Measurements from ENCODE around the gene MBTPS1. TPM values are rescaled to one million over a fixed set of nuclear protein-coding genes. Genes with fewer than 3 reads are reported as not detected.
A peak's percentile ranks its signal among the peaks of the same experiment; 100 is the strongest.

Gene MBTPS1
- polyA plus RNA-seq, 3 donors, result 26.4 to 73.8 (median 28.0) TPM

DNA sequence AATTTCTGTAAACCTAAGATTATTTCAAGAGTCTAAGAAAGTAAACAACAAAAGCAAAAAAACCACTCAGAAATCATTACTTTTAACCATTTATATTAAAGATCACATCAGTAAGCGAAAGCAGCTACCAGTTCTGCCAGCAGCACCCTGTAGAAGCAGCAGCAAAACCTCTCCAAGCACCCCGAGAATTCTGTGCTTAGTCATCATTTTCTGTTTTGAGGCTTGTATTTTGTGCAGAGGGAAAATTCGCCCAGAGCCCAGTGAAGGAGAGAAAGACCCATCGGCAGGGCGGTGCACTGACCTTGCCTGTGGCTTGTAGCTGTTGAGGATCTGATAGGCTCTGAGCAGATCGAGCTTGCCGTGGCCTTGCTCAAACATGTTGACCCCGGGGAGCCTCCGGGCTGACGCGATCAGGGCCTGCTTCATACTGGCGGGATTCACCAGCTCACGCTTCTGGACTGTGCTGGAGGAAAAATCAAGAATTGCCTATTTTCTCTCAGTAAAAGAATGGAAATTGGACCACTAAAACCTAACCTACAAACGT is 35.2 kb downstream of the MBTPS1 start:
- intact Hi-C loops (cut with micrococcal nuclease), result loop anchor here in 1 of 2 donors (5.0 kb wide), 1 partner anchor 36 kb away; the partner anchor contains the start of gene MBTPS1
- H2AFZ ChIP-seq (ENCODE audit: insufficient read depth, low read depth, low read length, poor library complexity, severe bottlenecking), result no peak overlapping the region
- Mint-ChIP-seq H3K27me3 (ENCODE audit: low read depth in 3 of 3) (no peaks in the 10 kb centered on the region), H3K36me3 (peaks cover 69 to 71% of the 10 kb centered on the region in 2 donors), H3K9me3 (no peaks in the 10 kb centered on the region), H3K4me1 (peaks cover 38% of the 10 kb centered on the region), H3K27ac (peak overlapping the region in 6 of 7 donors; percentile 4 to 93 (median 38)), H3K4me3 (no peak overlapping the region)
- WGBS (ENCODE audit: insufficient coverage), result 96% methylated on average over 5 of the region's 14 CpGs
- H3K79me2 ChIP-seq (ENCODE audit: insufficient read depth, low read length), result peaks cover 42% of the 10 kb centered on the region
- H3K4me2 ChIP-seq (replicated peaks; ENCODE audit: extremely low read depth, low read length, poor library complexity, severe bottlenecking), result no peak overlapping the region
- H3K27me3 ChIP-seq (ENCODE audit: control insufficient read depth in 2 of 2, insufficient read depth in 2 of 2, low read length in 2 of 2), result no peaks in the 10 kb centered on the region
- no peak for DNase-seq
- TF ChIP-seq, protein P1, sequence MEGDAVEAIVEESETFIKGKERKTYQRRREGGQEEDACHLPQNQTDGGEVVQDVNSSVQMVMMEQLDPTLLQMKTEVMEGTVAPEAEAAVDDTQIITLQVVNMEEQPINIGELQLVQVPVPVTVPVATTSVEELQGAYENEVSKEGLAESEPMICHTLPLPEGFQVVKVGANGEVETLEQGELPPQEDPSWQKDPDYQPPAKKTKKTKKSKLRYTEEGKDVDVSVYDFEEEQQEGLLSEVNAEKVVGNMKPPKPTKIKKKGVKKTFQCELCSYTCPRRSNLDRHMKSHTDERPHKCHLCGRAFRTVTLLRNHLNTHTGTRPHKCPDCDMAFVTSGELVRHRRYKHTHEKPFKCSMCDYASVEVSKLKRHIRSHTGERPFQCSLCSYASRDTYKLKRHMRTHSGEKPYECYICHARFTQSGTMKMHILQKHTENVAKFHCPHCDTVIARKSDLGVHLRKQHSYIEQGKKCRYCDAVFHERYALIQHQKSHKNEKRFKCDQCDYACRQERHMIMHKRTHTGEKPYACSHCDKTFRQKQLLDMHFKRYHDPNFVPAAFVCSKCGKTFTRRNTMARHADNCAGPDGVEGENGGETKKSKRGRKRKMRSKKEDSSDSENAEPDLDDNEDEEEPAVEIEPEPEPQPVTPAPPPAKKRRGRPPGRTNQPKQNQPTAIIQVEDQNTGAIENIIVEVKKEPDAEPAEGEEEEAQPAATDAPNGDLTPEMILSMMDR (IDR thresholded peaks at IDR 0.05), result no peak
- H3K4me1 ChIP-seq (ENCODE audit: control insufficient read depth in 1 of 2, insufficient read depth in 2 of 2, low read length in 2 of 2), result peaks cover 38 to 39% of the 10 kb centered on the region in 2 donors
- H3K9ac ChIP-seq (ENCODE audit: insufficient read depth, low read length, poor library complexity, severe bottlenecking), result no peak overlapping the region
- no peak overlapping the region for H3K4me3 ChIP-seq (replicated peaks in 1 of 3; ENCODE audit: low read depth in 2 of 3, low read length in 3 of 3)
- H3K9me3 ChIP-seq (replicated peaks in 1 of 2; ENCODE audit: control insufficient read depth in 1 of 2, insufficient read depth in 1 of 2, low read length in 2 of 2), result no peaks in the 10 kb centered on the region
- H3K36me3 ChIP-seq (replicated peaks in 1 of 2; ENCODE audit: control insufficient read depth in 1 of 2, insufficient read depth in 2 of 2, low read length in 2 of 2), result peaks cover 37 to 70% of the 10 kb centered on the region in 2 donors
- no peak overlapping the region for H3K27ac ChIP-seq (ENCODE audit: low read depth in 1 of 2, low read length in 2 of 2)
- H4K20me1 ChIP-seq (ENCODE audit: insufficient read depth, low read length), result peaks cover 17% of the 10 kb centered on the region

DNA sequence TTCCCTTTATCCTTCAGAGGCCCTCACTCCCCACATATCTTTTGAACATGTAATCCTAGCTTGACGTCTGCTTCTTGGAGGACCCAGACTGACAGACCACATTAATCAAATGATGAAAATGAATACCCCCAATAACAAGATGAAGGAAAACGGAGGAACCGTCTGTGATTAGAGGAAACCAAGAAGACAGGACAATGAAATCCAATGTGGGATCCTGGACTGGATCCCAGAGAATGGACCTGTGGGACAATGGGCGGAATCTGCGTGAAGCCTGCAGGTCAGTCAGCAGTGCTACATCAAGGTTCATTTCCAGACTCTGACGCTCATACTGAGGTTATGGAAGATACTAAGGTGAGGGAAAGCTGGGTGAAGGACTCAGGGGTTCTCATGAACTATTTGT is 35.9 kb downstream of the MBTPS1 start:
- Mint-ChIP-seq H3K27me3 (ENCODE audit: low read depth in 3 of 3) (no peaks in the 10 kb centered on the region), H3K36me3 (peaks cover 68 to 69% of the 10 kb centered on the region in 2 donors), H3K27ac (peak overlapping the region in 4 of 7 donors; percentile 11 to 58 (median 44)), H3K4me1 (peaks cover 31% of the 10 kb centered on the region), H3K9me3 (no peaks in the 10 kb centered on the region), H3K4me3 (no peak overlapping the region)
- DNase-seq, result no peak
- peaks cover 41 to 71% of the 10 kb centered on the region in 2 donors for H3K36me3 ChIP-seq (replicated peaks in 1 of 2; ENCODE audit: control insufficient read depth in 1 of 2, insufficient read depth in 2 of 2, low read length in 2 of 2)
- H3K4me1 ChIP-seq (ENCODE audit: control insufficient read depth in 1 of 2, insufficient read depth in 2 of 2, low read length in 2 of 2), result peaks cover 31 to 32% of the 10 kb centered on the region in 2 donors
- peaks cover 17% of the 10 kb centered on the region for H4K20me1 ChIP-seq (ENCODE audit: insufficient read depth, low read length)
- H3K9ac ChIP-seq (ENCODE audit: insufficient read depth, low read length, poor library complexity, severe bottlenecking), result no peak overlapping the region
- no peaks in the 10 kb centered on the region for H3K9me3 ChIP-seq (replicated peaks in 1 of 2; ENCODE audit: control insufficient read depth in 1 of 2, insufficient read depth in 1 of 2, low read length in 2 of 2)
- intact Hi-C loops (cut with micrococcal nuclease), result loop anchor here in 1 of 2 donors (5.0 kb wide), 1 partner anchor 36 kb away; the partner anchor contains the start of gene MBTPS1
- no peak overlapping the region for H2AFZ ChIP-seq (ENCODE audit: insufficient read depth, low read depth, low read length, poor library complexity, severe bottlenecking)
- TF ChIP-seq, protein P1 (IDR thresholded peaks at IDR 0.05), result no peak
- no peaks in the 10 kb centered on the region for H3K27me3 ChIP-seq (ENCODE audit: control insufficient read depth in 2 of 2, insufficient read depth in 2 of 2, low read length in 2 of 2)
- no peak overlapping the region for H3K4me2 ChIP-seq (replicated peaks; ENCODE audit: extremely low read depth, low read length, poor library complexity, severe bottlenecking)
- WGBS (ENCODE audit: insufficient coverage), result 98% methylated on average over 4 of the region's 6 CpGs
- H3K27ac ChIP-seq (ENCODE audit: low read depth in 1 of 2, low read length in 2 of 2), result no peak overlapping the region
- H3K4me3 ChIP-seq (replicated peaks in 1 of 3; ENCODE audit: low read depth in 2 of 3, low read length in 3 of 3), result no peak overlapping the region
- H3K79me2 ChIP-seq (ENCODE audit: insufficient read depth, low read length), result peaks cover 42% of the 10 kb centered on the region

Measured in CD14-positive monocyte (primary cell).